Astrocyte (in vitro differentiated cells and primary cell): ENCODE data around the gene MAP7D3. TPM values are rescaled to one million over a fixed set of nuclear protein-coding genes. Genes with fewer than 3 reads are reported as not detected.
A peak's percentile ranks its signal among the peaks of the same experiment; 100 is the strongest.

Experiments
- DNase-seq: peaks from one replicate; pipeline ENCODE4 v3.0.0-alpha.2; 2010; ENCODE audit warnings: low read depth
- FAIRE-seq: peaks from 2 replicates; lab custom pipeline; 2011; peaks lifted over from hg19 to GRCh38; lab: Jason Lieb, UNC
- H2AFZ ChIP-seq: 2 replicates; pipeline ENCODE4 v1.6.0; 2012; ENCODE audit warnings: low read depth, low read length, inconsistent platforms
- H3K27ac ChIP-seq: 2 replicates; pipeline ENCODE4 v1.5.1; 2011; ENCODE audit warnings: low read depth, low read length, inconsistent platforms
- H3K27me3 ChIP-seq: 2 replicates; pipeline ENCODE4 v1.6.0; 2011; ENCODE audit warnings: low read length, inconsistent platforms; ENCODE audit not compliant: insufficient read depth
- H3K36me3 ChIP-seq: 2 replicates; pipeline ENCODE4 v1.5.1; 2011; ENCODE audit warnings: low read length, inconsistent platforms; ENCODE audit not compliant: insufficient read depth
- H3K4me1 ChIP-seq: 2 replicates; pipeline ENCODE4 v1.5.1; 2011; ENCODE audit warnings: low read length, inconsistent platforms; ENCODE audit not compliant: insufficient read depth
- H3K4me2 ChIP-seq: 2 replicates; pipeline ENCODE4 v1.6.0; 2012; ENCODE audit warnings: low read length, inconsistent platforms
- H3K4me3 ChIP-seq: 2 replicates; pipeline ENCODE4 v1.5.1; 2011; ENCODE audit warnings: low read depth, mild to moderate bottlenecking, low read length, inconsistent platforms; ENCODE audit not compliant: insufficient read depth
- H3K79me2 ChIP-seq: 2 replicates; pipeline ENCODE4 v1.6.0; 2012; ENCODE audit warnings: mild to moderate bottlenecking, low read length, inconsistent platforms; ENCODE audit not compliant: insufficient read depth
- H3K9ac ChIP-seq: 2 replicates; pipeline ENCODE4 v1.6.0; 2012; ENCODE audit warnings: mild to moderate bottlenecking, low read length, inconsistent platforms
- H3K9me3 ChIP-seq: 2 replicates; pipeline ENCODE4 v1.5.1; 2012; ENCODE audit warnings: low read depth, mild to moderate bottlenecking, low read length, inconsistent platforms; ENCODE audit not compliant: insufficient read depth
- H4K20me1 ChIP-seq: 2 replicates; pipeline ENCODE4 v1.6.0; 2012; ENCODE audit warnings: low read length, inconsistent platforms; ENCODE audit not compliant: insufficient read depth
- H3K27ac Mint-ChIP-seq: one replicate; pipeline ENCODE4 v1.8.0; 2021; ENCODE audit warnings: mild to moderate bottlenecking, mixed read lengths; ENCODE audit not compliant: unreplicated experiment
- H3K27me3 Mint-ChIP-seq: one replicate; pipeline ENCODE4 v1.8.0; 2021; ENCODE audit warnings: low read depth, mixed read lengths; ENCODE audit not compliant: unreplicated experiment
- H3K36me3 Mint-ChIP-seq: one replicate; pipeline ENCODE4 v1.8.0; 2021; ENCODE audit warnings: low read depth, mixed read lengths; ENCODE audit not compliant: unreplicated experiment
- H3K4me1 Mint-ChIP-seq: one replicate; pipeline ENCODE4 v1.8.0; 2021; ENCODE audit warnings: low read depth, mixed read lengths; ENCODE audit not compliant: unreplicated experiment
- H3K4me3 Mint-ChIP-seq: one replicate; pipeline ENCODE4 v1.8.0; 2021; ENCODE audit warnings: mild to moderate bottlenecking, moderate library complexity, mixed read lengths; ENCODE audit not compliant: unreplicated experiment
- H3K9me3 Mint-ChIP-seq: one replicate; pipeline ENCODE4 v1.8.0; 2021; ENCODE audit warnings: mild to moderate bottlenecking, mixed read lengths; ENCODE audit not compliant: unreplicated experiment
- CTCF ChIP-seq: IDR thresholded peaks from 2 replicates; pipeline ENCODE4 v1.5.1; 2011; ENCODE audit warnings: low read depth, mild to moderate bottlenecking, inconsistent platforms, low read length, moderate library complexity; ENCODE audit not compliant: insufficient read depth
- EZH2 ChIP-seq: IDR thresholded peaks from 2 replicates; pipeline ENCODE4 v1.6.1; 2012; ENCODE audit warnings: mild to moderate bottlenecking, low read length, inconsistent platforms; ENCODE audit not compliant: insufficient read depth
- total RNA-seq: library from RNA; stranded (reverse); gene quantifications from 2 replicates; pipeline ENCODE4 v1.2.1, GENCODE V29; 2021

The MAP7D3 gene
- total RNA-seq, 1 donor from 2014 or later, result 19.4 TPM

- Histone ChIP-seq H3K9ac (peak overlapping the region; percentile 53), H2AFZ (no peak overlapping the region)
- peak; percentile 47 for DNase-seq
Measured at GRCh38 chrX:136185401-136186022, 65.7 kb downstream of the MAP7D3 start.

GRCh38 chrX:136183917-136184316 is 67.3 kb downstream of the MAP7D3 start:
- peak; percentile 97 for FAIRE-seq
- H3K36me3 ChIP-seq, result no peaks in the 10 kb centered on the region
- no peak overlapping the region for H3K4me3 ChIP-seq
- Mint-ChIP-seq H3K27ac (no peak overlapping the region), H3K27me3 (no peaks in the 10 kb centered on the region), H3K36me3 (no peaks in the 10 kb centered on the region), H3K9me3 (no peaks in the 10 kb centered on the region), H3K4me3 (no peak overlapping the region), H3K4me1 (peaks cover 5% of the 10 kb centered on the region)
- peaks cover 11% of the 10 kb centered on the region for H3K4me1 ChIP-seq
- no peaks in the 10 kb centered on the region for H3K27me3 ChIP-seq
- no peaks in the 10 kb centered on the region for H3K9me3 ChIP-seq
- H3K79me2 ChIP-seq, result no peaks in the 10 kb centered on the region
- no peak overlapping the region for H3K27ac ChIP-seq
- TF ChIP-seq EZH2, result no peak
- no peaks in the 10 kb centered on the region for H4K20me1 ChIP-seq
- no peak overlapping the region for H3K4me2 ChIP-seq
- DNase-seq, result no peak
- H2AFZ ChIP-seq, result no peak overlapping the region
- H3K9ac ChIP-seq, result no peak overlapping the region

More at GRCh38 chrX:136185401-136186022, 65.7 kb downstream of the MAP7D3 start:
- Histone ChIP-seq H3K4me1 (peaks cover 11% of the 10 kb centered on the region), H3K27ac (peak overlapping the region; percentile 25), H3K79me2 (peaks cover 2% of the 10 kb centered on the region), H4K20me1 (no peaks in the 10 kb centered on the region), H3K9me3 (no peaks in the 10 kb centered on the region), H3K4me2 (peak overlapping the region; percentile 75), H3K36me3 (no peaks in the 10 kb centered on the region), H3K4me3 (no peak overlapping the region), H3K27me3 (no peaks in the 10 kb centered on the region)
- H3K36me3 Mint-ChIP-seq, result no peaks in the 10 kb centered on the region
- FAIRE-seq, result peak; percentile 93
- H3K4me1 Mint-ChIP-seq, result peaks cover 5% of the 10 kb centered on the region
- H3K27me3 Mint-ChIP-seq, result no peaks in the 10 kb centered on the region
- no peaks in the 10 kb centered on the region for H3K9me3 Mint-ChIP-seq
- H3K4me3 Mint-ChIP-seq, result no peak overlapping the region
- peak overlapping the region; percentile 41 for H3K27ac Mint-ChIP-seq
- no peak for TF ChIP-seq CTCF
- no peak for TF ChIP-seq EZH2

- Histone ChIP-seq H2AFZ (no peak overlapping the region), H3K4me1 (peaks cover 11% of the 10 kb centered on the region), H3K79me2 (no peaks in the 10 kb centered on the region), H3K4me3 (no peak overlapping the region), H3K27me3 (no peaks in the 10 kb centered on the region), H3K27ac (no peak overlapping the region), H3K9ac (no peak overlapping the region), H3K36me3 (no peaks in the 10 kb centered on the region), H3K9me3 (no peaks in the 10 kb centered on the region), H4K20me1 (no peaks in the 10 kb centered on the region), H3K4me2 (no peak overlapping the region)
- H3K4me3 Mint-ChIP-seq, result no peak overlapping the region
- FAIRE-seq (peak; percentile 96), DNase-seq (no peak)
- H3K27ac Mint-ChIP-seq, result no peak overlapping the region
- no peaks in the 10 kb centered on the region for H3K9me3 Mint-ChIP-seq
- TF ChIP-seq CTCF, result no peak
- no peak for TF ChIP-seq EZH2
- no peaks in the 10 kb centered on the region for H3K27me3 Mint-ChIP-seq
- H3K4me1 Mint-ChIP-seq, result peaks cover 5% of the 10 kb centered on the region
- H3K36me3 Mint-ChIP-seq, result no peaks in the 10 kb centered on the region
Measured at GRCh38 chrX:136183172-136183571, 68.0 kb downstream of the MAP7D3 start.
